Nephron progenitor cell (in vitro differentiated cells): ENCODE results near the gene GPR87.
A peak's percentile ranks its signal among the peaks of the same experiment; 100 is the strongest.

ENCODE experiments used
- DNase-seq: peaks from one replicate; pipeline ENCODE4 v3.0.0; 2021
- H3K27ac Mint-ChIP-seq: 2 replicates; pipeline ENCODE4 v1.8.0; 2021; ENCODE audit warnings: mild to moderate bottlenecking, moderate library complexity, mixed read lengths
- H3K27me3 Mint-ChIP-seq: 2 replicates; pipeline ENCODE4 v1.8.0; 2021; ENCODE audit warnings: mild to moderate bottlenecking, low read depth, mixed read lengths; ENCODE audit not compliant: poor library complexity
- H3K36me3 Mint-ChIP-seq: 2 replicates; pipeline ENCODE4 v1.8.0; 2021; ENCODE audit warnings: low read depth, mixed read lengths
- H3K4me1 Mint-ChIP-seq: 2 replicates; pipeline ENCODE4 v1.8.0; 2021; ENCODE audit warnings: mixed read lengths
- H3K4me3 Mint-ChIP-seq: 2 replicates; pipeline ENCODE4 v1.8.0; 2021; ENCODE audit warnings: mild to moderate bottlenecking, moderate library complexity, mixed read lengths
- H3K9me3 Mint-ChIP-seq: 2 replicates; pipeline ENCODE4 v1.8.0; 2021; ENCODE audit warnings: mild to moderate bottlenecking, moderate library complexity, mixed read lengths
- CTCF ChIP-seq: fragments of 200-600 bp; sonication (generic); IDR thresholded peaks from 2 replicates; pipeline ENCODE4 v1.5.0; 2021; ENCODE audit warnings: antibody characterized with exemption

The GPR87 gene

GRCh38 chr3:151301787-151302186 lies 14.8 kb downstream of the GPR87 start:
- DNase-seq: no peak

GRCh38 chr3:151300539-151300938 lies 16.1 kb downstream of the GPR87 start:
- TF ChIP-seq CTCF: no peak
- peaks cover 23% of the 10 kb centered on the region for H3K4me1 Mint-ChIP-seq
- no peak overlapping the region for H3K4me3 Mint-ChIP-seq
- peak overlapping the region; percentile 59 for H3K27ac Mint-ChIP-seq
- peaks cover 5% of the 10 kb centered on the region for H3K36me3 Mint-ChIP-seq
- H3K9me3 Mint-ChIP-seq: no peaks in the 10 kb centered on the region
- no peak for DNase-seq
- no peaks in the 10 kb centered on the region for H3K27me3 Mint-ChIP-seq

More at GRCh38 chr3:151301787-151302186, 14.8 kb downstream of the GPR87 start:
- H3K9me3 Mint-ChIP-seq: no peaks in the 10 kb centered on the region
- H3K36me3 Mint-ChIP-seq: peaks cover 5% of the 10 kb centered on the region
- H3K27me3 Mint-ChIP-seq: no peaks in the 10 kb centered on the region
- peaks cover 29% of the 10 kb centered on the region for H3K4me1 Mint-ChIP-seq
- no peak overlapping the region for H3K4me3 Mint-ChIP-seq
- no peak overlapping the region for H3K27ac Mint-ChIP-seq
- TF ChIP-seq CTCF: no peak

- Mint-ChIP-seq H3K27ac (no peak overlapping the region), H3K27me3 (no peaks in the 10 kb centered on the region), H3K9me3 (no peaks in the 10 kb centered on the region), H3K4me3 (no peak overlapping the region), H3K36me3 (peaks cover 5% of the 10 kb centered on the region), H3K4me1 (peaks cover 13% of the 10 kb centered on the region)
- TF ChIP-seq CTCF: no peak
- no peak for DNase-seq
These were observed 17.6 kb downstream of the GPR87 start for GRCh38 chr3:151299006-151299405.

DNA sequence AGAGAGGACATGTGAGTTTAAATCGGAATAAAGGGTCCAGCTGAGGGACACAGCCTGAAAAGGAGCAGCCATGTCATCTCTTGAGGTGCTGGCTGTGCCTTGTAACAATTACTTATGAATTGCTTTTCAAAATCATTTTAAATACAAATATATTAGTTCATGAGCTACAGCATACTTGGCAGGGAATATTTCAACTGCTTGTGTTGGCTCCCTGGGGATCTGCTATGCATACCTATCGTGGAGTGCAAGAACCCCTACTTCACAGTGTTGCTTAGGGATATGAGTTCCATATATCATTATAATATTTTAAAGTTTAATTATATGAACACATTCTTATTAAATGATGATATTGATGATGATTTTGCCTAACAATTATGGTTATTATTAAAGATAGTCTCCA lies 19.2 kb downstream of the GPR87 start:
- TF ChIP-seq CTCF: no peak
- H3K9me3 Mint-ChIP-seq: no peaks in the 10 kb centered on the region
- DNase-seq: no peak
- H3K4me1 Mint-ChIP-seq: peaks cover 13% of the 10 kb centered on the region
- H3K4me3 Mint-ChIP-seq: no peak overlapping the region
- no peak overlapping the region for H3K27ac Mint-ChIP-seq
- H3K36me3 Mint-ChIP-seq: no peaks in the 10 kb centered on the region
- no peaks in the 10 kb centered on the region for H3K27me3 Mint-ChIP-seq

DNA sequence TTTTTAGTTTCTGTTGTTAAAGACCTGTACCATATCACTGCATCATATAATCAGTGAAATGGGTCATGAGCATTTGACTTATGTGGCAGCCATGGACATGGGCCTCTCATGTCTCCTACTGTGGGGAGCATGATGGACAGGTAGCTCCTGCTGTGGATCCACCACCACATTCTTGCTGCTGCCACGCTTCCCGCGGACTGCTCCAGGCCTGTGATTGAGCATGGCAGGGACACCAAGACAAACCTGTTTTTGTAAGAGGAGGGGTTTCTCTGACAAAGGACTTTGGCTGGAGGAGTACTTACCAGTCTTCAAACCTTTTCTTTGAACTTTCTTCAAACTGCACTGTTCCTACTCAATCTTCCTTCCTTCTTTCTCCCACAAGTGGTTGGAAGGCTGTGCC lies 20.4 kb downstream of the GPR87 start:
- no peaks in the 10 kb centered on the region for H3K9me3 Mint-ChIP-seq
- no peak for TF ChIP-seq CTCF
- no peaks in the 10 kb centered on the region for H3K36me3 Mint-ChIP-seq
- peak overlapping the region; percentile 14 for H3K27ac Mint-ChIP-seq
- no peak overlapping the region for H3K4me3 Mint-ChIP-seq
- H3K4me1 Mint-ChIP-seq: peaks cover 13% of the 10 kb centered on the region
- DNase-seq: no peak
- no peaks in the 10 kb centered on the region for H3K27me3 Mint-ChIP-seq

GRCh38 chr3:151293127-151293526 lies 23.5 kb downstream of the GPR87 start:
- no peaks in the 10 kb centered on the region for H3K9me3 Mint-ChIP-seq

More at GRCh38 chr3:151293127-151293526, 23.5 kb downstream of the GPR87 start:
- Mint-ChIP-seq H3K27ac (peak overlapping the region; percentile 24), H3K4me1 (peaks cover 13% of the 10 kb centered on the region), H3K27me3 (no peaks in the 10 kb centered on the region), H3K4me3 (no peak overlapping the region), H3K36me3 (no peaks in the 10 kb centered on the region)
- no peak for TF ChIP-seq CTCF
- DNase-seq: no peak
